NCI-H2227 treated with DMSO at 0.1 percent for 48 hours (cell line): ENCODE data around the gene RCAN1.

Source experiments
- DNase-seq: peaks from one replicate; lab custom pipeline; 2025; lab: John Stamatoyannopoulos, UW

Gene RCAN1

GRCh38 chr21:34537838-34538237 is 77.1 kb downstream of the RCAN1 start:
- DNase-seq, result no peak

DNA sequence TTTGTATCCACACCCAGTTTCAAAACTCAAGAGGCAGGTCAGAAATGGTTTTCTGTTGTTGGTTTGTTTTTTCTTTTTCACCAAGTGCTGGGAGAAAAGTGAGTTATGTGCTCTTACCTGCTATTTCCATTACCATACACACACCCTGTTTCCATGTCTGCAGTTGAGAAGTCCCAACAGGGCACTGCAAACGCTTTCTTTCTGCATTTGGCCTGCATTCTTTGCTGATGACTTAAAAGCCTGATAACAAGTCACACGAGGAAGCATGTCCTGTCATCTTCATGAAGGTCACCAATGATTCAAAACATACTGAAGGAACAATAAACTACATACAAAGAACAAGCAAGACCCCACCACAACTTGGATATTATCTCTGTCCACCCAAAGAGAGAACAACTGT is 78.1 kb downstream of the RCAN1 start:
- DNase-seq, result no peak

- no peak for DNase-seq
These were observed 78.6 kb downstream of the RCAN1 start for GRCh38 chr21:34536311-34536710.

- DNase-seq, result no peak
These were observed 79.0 kb downstream of the RCAN1 start for GRCh38 chr21:34535886-34536285.

DNA sequence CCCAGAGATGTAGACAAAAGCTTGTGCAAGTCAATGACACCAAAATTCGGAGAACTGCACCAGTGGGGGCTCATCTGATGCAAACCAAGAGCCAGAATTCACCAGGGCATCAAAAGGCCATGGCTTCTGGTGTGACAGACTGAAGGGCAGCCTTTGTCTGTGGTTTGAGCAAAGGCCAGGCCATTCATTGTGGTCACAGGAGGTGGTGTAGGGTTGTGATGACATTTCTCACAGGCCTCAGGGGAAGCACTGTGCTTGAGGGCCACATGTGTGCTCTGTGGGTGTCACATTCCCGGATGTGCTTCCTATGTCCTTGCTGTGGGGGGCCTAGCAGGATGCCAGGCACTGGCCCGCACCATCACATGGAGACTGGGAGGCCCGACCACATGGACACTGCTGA is 80.4 kb downstream of the RCAN1 start:
- DNase-seq, result no peak

GRCh38 chr21:34533938-34534337 is 81.0 kb downstream of the RCAN1 start:
- no peak for DNase-seq

GRCh38 chr21:34531399-34531798 is 83.5 kb downstream of the RCAN1 start:
- no peak for DNase-seq

DNA sequence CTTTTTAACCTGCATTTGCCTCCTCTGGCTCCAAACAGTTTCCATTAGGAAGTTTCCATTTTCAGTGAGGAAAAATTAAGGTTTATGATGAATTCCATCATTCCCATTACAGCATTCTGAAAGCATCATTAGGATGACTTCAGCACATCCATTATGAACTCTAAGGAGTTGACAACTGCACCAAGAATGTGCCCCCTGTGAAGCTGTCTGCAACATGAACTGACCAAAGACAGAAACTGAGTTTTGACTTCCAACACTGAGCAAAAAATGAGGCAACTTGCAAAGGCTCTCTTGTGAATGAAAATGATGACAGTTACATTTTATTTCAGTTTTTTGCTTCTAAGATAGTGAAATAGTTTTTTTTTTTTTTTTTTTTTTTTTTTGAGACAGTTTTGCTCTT is 84.7 kb downstream of the RCAN1 start:
- DNase-seq, result no peak

- no peak for DNase-seq
These were observed 86.8 kb downstream of the RCAN1 start for GRCh38 chr21:34528131-34528561.

GRCh38 chr21:34526618-34527290 is 88.2 kb downstream of the RCAN1 start:
- DNase-seq, result no peak

GRCh38 chr21:34526241-34526617 is 88.7 kb downstream of the RCAN1 start:
- DNase-seq, result no peak

GRCh38 chr21:34524646-34525601 is 90.0 kb downstream of the RCAN1 start:
- no peak for DNase-seq

GRCh38 chr21:34523019-34523555 is 91.8 kb downstream of the RCAN1 start:
- no peak for DNase-seq

GRCh38 chr21:34522284-34522683 is 92.6 kb downstream of the RCAN1 start:
- no peak for DNase-seq

DNA sequence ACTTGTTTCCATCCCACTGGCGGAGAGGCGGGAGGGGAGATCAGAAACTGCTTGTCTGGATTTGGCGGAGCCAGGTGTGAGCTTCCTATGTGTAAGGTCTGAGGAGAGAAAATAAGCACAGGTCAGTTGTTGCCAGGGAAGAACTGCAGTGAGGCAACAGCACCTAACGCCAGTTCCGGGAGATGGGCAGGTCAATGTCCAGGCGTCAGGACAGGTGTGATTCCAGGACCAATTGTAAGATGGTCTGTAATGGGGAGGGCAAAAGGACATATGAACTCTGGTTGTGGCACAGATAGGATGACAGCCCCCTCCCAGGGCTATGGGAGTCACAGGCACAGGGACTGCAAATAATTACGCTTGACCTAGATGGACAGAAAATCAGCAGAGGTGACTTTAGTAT is 93.4 kb downstream of the RCAN1 start:
- no peak for DNase-seq

GRCh38 chr21:34520764-34521508 is 94.0 kb downstream of the RCAN1 start:
- no peak for DNase-seq

DNA sequence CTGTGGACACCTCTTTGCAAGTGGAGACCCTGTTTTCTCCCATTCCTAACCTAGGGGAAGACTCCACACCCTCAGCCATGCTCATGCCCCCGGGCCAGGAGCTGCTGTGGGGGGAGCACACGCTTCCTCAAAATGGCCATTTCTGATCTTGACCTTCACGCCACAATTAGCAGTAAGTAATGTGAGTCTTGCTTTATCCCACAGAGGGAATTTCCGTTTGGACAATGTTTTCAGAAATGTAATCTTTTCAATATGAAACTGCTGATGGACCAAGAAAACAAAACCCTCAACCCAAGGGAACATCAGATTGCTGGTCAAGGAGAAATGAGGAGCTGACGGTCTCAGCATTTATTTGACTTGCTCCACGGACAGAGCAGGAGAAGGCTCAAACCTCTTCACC is 94.6 kb downstream of the RCAN1 start:
- no peak for DNase-seq

GRCh38 chr21:34519694-34520093 is 95.2 kb downstream of the RCAN1 start:
- no peak for DNase-seq

DNA sequence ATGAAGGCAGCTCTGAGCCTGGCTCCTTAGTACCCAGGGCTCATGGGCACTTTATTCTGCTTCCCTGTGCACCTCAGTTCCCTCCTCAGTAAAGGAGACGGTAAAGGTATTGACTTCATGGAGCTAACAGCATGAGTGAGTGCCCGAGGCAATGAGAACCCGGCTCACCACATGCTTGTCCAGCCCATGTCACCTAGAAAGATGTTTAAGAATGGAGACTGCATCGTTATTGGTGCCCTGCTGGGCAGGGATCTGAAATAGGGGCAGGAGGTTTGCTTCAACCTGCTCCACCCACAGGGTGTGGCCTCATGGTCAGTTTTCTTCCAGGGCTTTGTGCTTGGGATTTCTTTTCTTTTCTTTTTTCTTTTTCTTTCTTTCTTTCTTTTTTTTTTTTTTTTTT is 95.9 kb downstream of the RCAN1 start:
- DNase-seq, result no peak

- DNase-seq, result no peak
These were observed 96.6 kb downstream of the RCAN1 start for GRCh38 chr21:34518301-34518700.

DNA sequence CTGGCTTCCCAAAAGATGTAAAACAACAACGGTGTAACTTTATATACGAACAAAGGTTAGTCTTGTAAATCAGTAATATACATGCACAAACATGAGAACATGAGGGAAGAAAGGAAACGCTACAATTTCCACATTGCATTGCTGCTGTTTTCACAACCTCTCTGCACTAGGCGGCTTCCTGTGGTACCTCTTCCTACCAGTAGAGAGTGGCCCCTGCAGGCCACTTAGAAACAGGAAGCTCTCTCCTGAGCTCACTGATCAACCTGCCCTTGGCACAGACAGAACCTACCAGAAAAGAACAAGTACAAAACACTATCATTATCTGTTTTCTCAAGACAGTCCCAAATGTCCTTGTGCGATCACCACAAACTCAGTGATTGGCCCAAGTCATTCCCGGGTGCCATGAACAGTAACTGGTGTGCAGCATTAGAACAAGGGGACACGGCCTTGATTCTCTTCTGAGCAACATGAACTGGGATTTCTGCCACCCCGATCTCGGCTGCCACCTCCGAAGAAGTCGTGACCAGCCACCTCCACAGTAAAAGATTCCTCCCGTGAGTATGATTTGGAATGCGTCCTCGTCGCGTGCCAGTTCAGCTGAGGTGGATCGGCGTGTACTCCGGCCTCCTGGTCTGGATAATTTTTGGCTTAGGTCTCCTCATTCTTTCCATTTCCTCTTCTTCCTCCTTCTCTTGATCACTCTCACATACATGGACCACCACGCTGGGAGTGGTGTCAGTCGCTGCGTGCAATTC is 97.2 kb downstream of the RCAN1 start:
- no peak for DNase-seq

DNA sequence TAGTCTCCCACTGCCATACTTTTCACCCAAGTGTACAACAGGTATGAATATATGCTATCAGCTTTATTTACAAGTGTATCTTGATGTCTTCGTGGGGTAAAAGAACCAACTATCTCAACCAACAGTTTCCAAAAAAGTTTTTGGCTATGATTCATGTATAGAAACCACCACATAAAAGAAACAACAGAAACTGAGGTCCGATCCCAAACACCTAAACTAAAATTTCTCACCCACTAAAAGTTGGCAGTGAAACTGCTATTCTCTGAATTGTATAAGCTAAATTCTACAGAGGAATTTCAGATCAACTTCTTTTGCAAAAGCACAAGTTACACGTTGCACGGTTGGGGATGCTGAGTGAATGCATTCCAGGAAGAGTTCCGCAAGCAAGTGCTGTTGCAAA is 97.9 kb downstream of the RCAN1 start:
- DNase-seq, result no peak
